GM12878 (cell line): ENCODE results near the gene FGGY. TPM values are rescaled to one million over a fixed set of nuclear protein-coding genes. Genes with fewer than 3 reads are reported as not detected.

ENCODE experiments used
- ATAC-seq: fragments of 200-7000 bp; cut with Tn5 transposase; 3 replicates; pipeline ENCODE4 v1.9.1; 2020; ENCODE audit warnings: mild to moderate bottlenecking, moderate library complexity
- BruUV-seq: library from RNA; stranded (reverse); fragments of 400-500 nt; replicated peaks from 2 replicates; lab custom pipeline; 2021; lab: Mats Ljungman, UMichigan
- CTCF ChIA-PET: fragments of 300-600 bp; sonication (Branson Sonifier 250); formaldehyde crosslinking; extraction: SDS; loops from one replicate; lab custom pipeline; 2021; ENCODE audit warnings: inconsistent platforms; lab: Yijun Ruan, JAX
- POLR2A ChIA-PET: fragments of 350-600 bp; formaldehyde crosslinking; extraction: SDS; loops from one replicate; lab custom pipeline; 2021; ENCODE audit warnings: inconsistent platforms; lab: Charles Lee
- RAD21 ChIA-PET: fragments of 300-600 bp; sonication (Branson Sonifier 250); formaldehyde crosslinking; loops from one replicate; lab custom pipeline; 2023; ENCODE audit warnings: antibody characterized with exemption; ENCODE audit not compliant: unreplicated experiment; lab: Charles Lee
- SMC1A ChIA-PET: fragments of 300-600 bp; sonication (Branson Sonifier 250); formaldehyde crosslinking; loops from one replicate; lab custom pipeline; 2023; ENCODE audit not compliant: unreplicated experiment, uncharacterized antibody; lab: Charles Lee
- DNase-seq: peaks from one replicate; pipeline ENCODE4 v3.0.0-alpha.2; 2011; ENCODE audit warnings: low read depth, low spot score
- FAIRE-seq: peaks from 3 replicates; lab custom pipeline; 2011; peaks lifted over from hg19 to GRCh38; lab: Jason Lieb, UNC
- H2AFZ ChIP-seq: 2 replicates; pipeline ENCODE4 v1.6.0; 2011; ENCODE audit warnings: low read depth, low read length, control low read depth; ENCODE audit not compliant: control insufficient read depth
- H3K27ac ChIP-seq: 2 replicates; pipeline ENCODE4 v1.5.1; 2011; ENCODE audit warnings: control low read depth; ENCODE audit not compliant: control insufficient read depth, insufficient read depth
- H3K27me3 ChIP-seq, 2 experiments: replicated peaks in 1 of 2; 2 replicates each; pipeline versions ENCODE4 v1.6.0 to v1.6.1; 2011; ENCODE audit warnings: low read length in 1 of 2; ENCODE audit not compliant: control insufficient read depth in 2 of 2, insufficient read depth in 2 of 2
- H3K36me3 ChIP-seq, 2 experiments: 2 replicates each; pipeline ENCODE4 v1.5.1; 2011; ENCODE audit warnings: low read length in 1 of 2; ENCODE audit not compliant: control insufficient read depth in 2 of 2, insufficient read depth in 2 of 2
- H3K4me1 ChIP-seq: 2 replicates; pipeline ENCODE4 v1.6.1; 2011; ENCODE audit warnings: mild to moderate bottlenecking, low read length, moderate library complexity, mixed read lengths; ENCODE audit not compliant: control insufficient read depth, insufficient read depth
- H3K4me2 ChIP-seq: 2 replicates; pipeline ENCODE4 v1.6.0; 2011; ENCODE audit warnings: control low read depth; ENCODE audit not compliant: control insufficient read depth, insufficient read depth
- H3K4me3 ChIP-seq: fragments of 200-600 bp; sonication (generic); 2 replicates; pipeline ENCODE4 v1.5.1; 2016
- H3K79me2 ChIP-seq: 2 replicates; pipeline ENCODE4 v1.6.0; 2011; ENCODE audit warnings: low read length; ENCODE audit not compliant: control insufficient read depth, insufficient read depth
- H3K9ac ChIP-seq: 2 replicates; pipeline ENCODE4 v1.8.0; 2011; ENCODE audit warnings: low read length, control low read depth, mixed read lengths; ENCODE audit not compliant: control insufficient read depth, insufficient read depth
- H3K9me3 ChIP-seq: replicated peaks from 3 replicates; pipeline ENCODE4 v1.5.1; 2011; ENCODE audit warnings: mild to moderate bottlenecking, low read length; ENCODE audit not compliant: control insufficient read depth, insufficient read depth
- H4K20me1 ChIP-seq: 2 replicates; pipeline ENCODE4 v1.6.0; 2011; ENCODE audit not compliant: control insufficient read depth, insufficient read depth
- ASH2L ChIP-seq: fragments of 300-600, 200-600 bp; sonication (generic); IDR thresholded peaks from 2 replicates; pipeline ENCODE4 v1.6.1; 2017; ENCODE audit warnings: low read depth, mild to moderate bottlenecking, borderline replicate concordance
- BHLHE40 ChIP-seq, 2 experiments: fragments of 450-650 bp in 1 of 2; IDR thresholded peaks; 2 replicates each; pipeline ENCODE4 v1.6.1; 2011 to 2017; ENCODE audit warnings: low read depth in 2 of 2, borderline replicate concordance in 1 of 2, improper control_type of control experiment in 1 of 2, low read length in 1 of 2, mild to moderate bottlenecking in 1 of 2
- CHD2 ChIP-seq: IDR thresholded peaks from 2 replicates; pipeline ENCODE4 v1.6.1; 2011; ENCODE audit warnings: low read depth, low read length, improper control_type of control experiment, borderline replicate concordance
- CTCF ChIP-seq, 3 experiments: IDR thresholded peaks in 2 of 3; conservative IDR thresholded peaks in 1 of 3; 2 replicates each; pipeline ENCODE4 v1.5.1; 2011; ENCODE audit warnings: low read depth in 3 of 3, low read length in 3 of 3, mild to moderate bottlenecking in 3 of 3, control low read depth in 2 of 3, moderate library complexity in 2 of 3, inconsistent platforms in 1 of 3, mixed read lengths in 1 of 3; ENCODE audit not compliant: control insufficient read depth in 2 of 3, insufficient read depth in 1 of 3; ENCODE audit errors: extremely low read depth in 1 of 3
- EED ChIP-seq: sonication (generic); IDR thresholded peaks from 2 replicates; pipeline ENCODE4 v1.6.1; 2016; ENCODE audit warnings: antibody characterized with exemption, low read depth
- FOXM1 ChIP-seq: IDR thresholded peaks from 2 replicates; pipeline ENCODE4 v1.6.1; 2012; ENCODE audit warnings: low read depth, mild to moderate bottlenecking, inconsistent platforms, low read length, moderate library complexity
- HDAC6 ChIP-seq: fragments of 200-600 bp; sonication (generic); IDR thresholded peaks from one replicate; pipeline ENCODE4 v1.8.0; 2017; ENCODE audit warnings: antibody characterized with exemption; ENCODE audit not compliant: unreplicated experiment
- HDGF ChIP-seq: fragments of 450-650 bp; IDR thresholded peaks from 2 replicates; pipeline ENCODE4 v1.6.1; 2016; ENCODE audit warnings: antibody characterized with exemption
- IKZF1 ChIP-seq: fragments of 450-650 bp; conservative IDR thresholded peaks from 2 replicates; pipeline ENCODE4 v1.6.1; 2017; ENCODE audit warnings: antibody characterized with exemption, mild to moderate bottlenecking
- MLLT1 ChIP-seq: fragments of 450-650 bp; IDR thresholded peaks from 2 replicates; pipeline ENCODE4 v1.6.1; 2016; ENCODE audit warnings: mild to moderate bottlenecking
- MTA2 ChIP-seq: fragments of 450-650 bp; IDR thresholded peaks from 2 replicates; pipeline ENCODE4 v1.6.1; 2016; ENCODE audit warnings: low read depth, mild to moderate bottlenecking, moderate library complexity
- NFIC ChIP-seq: IDR thresholded peaks from 2 replicates; pipeline ENCODE4 v1.6.1; 2012; ENCODE audit warnings: low read depth, mild to moderate bottlenecking, inconsistent platforms, low read length, moderate library complexity
- NFXL1 ChIP-seq: fragments of 450-650 bp; IDR thresholded peaks from 2 replicates; pipeline ENCODE4 v1.6.1; 2017; ENCODE audit warnings: antibody characterized with exemption, mild to moderate bottlenecking, borderline replicate concordance
- NRF1 ChIP-seq: conservative IDR thresholded peaks from 2 replicates; pipeline ENCODE4 v1.6.1; 2011; ENCODE audit warnings: mild to moderate bottlenecking, low read depth, low read length, improper control_type of control experiment
- POLR2AphosphoS5 ChIP-seq: IDR thresholded peaks from 2 replicates; pipeline ENCODE4 v1.6.1; 2011; ENCODE audit warnings: mild to moderate bottlenecking, low read length, inconsistent platforms
- SP1 ChIP-seq: IDR thresholded peaks from one replicate; pipeline ENCODE4 v1.6.1; 2011; ENCODE audit warnings: low read depth, low read length
- SUPT20H ChIP-seq: IDR thresholded peaks from 2 replicates; pipeline ENCODE4 v1.6.1; 2011; ENCODE audit warnings: low read depth, mild to moderate bottlenecking, low read length, moderate library complexity, borderline replicate concordance; ENCODE audit not compliant: control insufficient read depth
- ZNF592 ChIP-seq: fragments of 450-650 bp; IDR thresholded peaks from 2 replicates; pipeline ENCODE4 v1.6.1; 2017; ENCODE audit warnings: mild to moderate bottlenecking, moderate library complexity
- ZZZ3 ChIP-seq: IDR thresholded peaks from 2 replicates; pipeline ENCODE4 v1.6.1; 2011; ENCODE audit warnings: low read depth; ENCODE audit not compliant: control insufficient read depth, insufficient read length
- whole genome bisulfite sequencing: methylation state at CpG from one replicate; pipeline ENCODE4 v1.1.6; 2016; ENCODE audit warnings: low lambda C conversion rate; ENCODE audit not compliant: insufficient replicate concordance, insufficient coverage; ENCODE audit errors: missing lambda C conversion rate; 5-methylcytosine and 5-hydroxymethylcytosine counted together
- in situ Hi-C: fragments of 300-500 bp; cut with MboI; formaldehyde crosslinking; loops from 9 replicates; pipeline ENCODE4 v1.14.3; 2018; ENCODE audit warnings: mixed read lengths
- intact Hi-C: fragments of 100-400 bp; cut with micrococcal nuclease; formaldehyde crosslinking; loops from one replicate; pipeline ENCODE4 v1.14.2; 2022; ENCODE audit not compliant: unreplicated experiment
- polyA plus RNA-seq, 11 experiments: library from polyadenylated mRNA; depleted of rRNA in 4 of 11; unstranded in 6 of 11; stranded (reverse) in 5 of 11; fragments of >200 nt; fragmentation: Nextera tagmentation in 4 of 11; fragmentation: Illumina TruSeq in 1 of 11; extraction: Ambion mirVana in 4 of 11; extraction: Trizol in 1 of 11; gene quantifications; 1 replicate in 1 of 11; 2 replicates in 10 of 11; pipeline versions ENCODE4 v1.2.1 to v1.2.3, GENCODE V29; 2011 to 2016; ENCODE audit warnings: inconsistent platforms in 2 of 11, missing spikeins in 2 of 11, low read depth in 1 of 11
- total RNA-seq, 4 experiments: library from RNA; depleted of rRNA in 3 of 4; stranded (reverse); fragments of >200 nt in 3 of 4; fragmentation: Illumina TruSeq in 1 of 4; extraction: Trizol in 1 of 4; gene quantifications; 2 replicates each; pipeline versions ENCODE4 v1.2.1 to v1.2.3, GENCODE V29; 2013 to 2021

The FGGY gene
- total and polyA plus RNA-seq, 10 of the 15 experiments (the other 5 are each of a cell fraction or from before 2014, with no cell fraction given) = 6.2 to 11.9 (median 7.5) TPM

GRCh38 chr1:59541891-59542290, 245.0 kb downstream of the FGGY start:
- ChIA-PET SMC1A (no interaction called here), CTCF (no interaction called here), RAD21 (no interaction called here), POLR2A (no interaction called here)
- Histone ChIP-seq H3K36me3 (no peaks in the 10 kb centered on the region), H3K4me1 (no peaks in the 10 kb centered on the region), H4K20me1 (no peaks in the 10 kb centered on the region), H3K79me2 (no peaks in the 10 kb centered on the region), H3K27me3 (no peaks in the 10 kb centered on the region), H3K9me3 (no peaks in the 10 kb centered on the region), H3K4me3 (no peak overlapping the region), H3K9ac (no peak overlapping the region), H2AFZ (no peak overlapping the region), H3K27ac (no peak overlapping the region), H3K4me2 (no peak overlapping the region)
- no TSS peak for BruUV-seq
- TF ChIP-seq IKZF1 = no peak
- TF ChIP-seq BHLHE40 (IDR thresholded peaks at IDR 0.05; ENCODE audit: borderline replicate concordance in 1 of 2, low read depth in 2 of 2, low read length in 1 of 2) = no peak
- TF ChIP-seq MTA2 = no peak
- TF ChIP-seq POLR2AphosphoS5 = no peak
- no peak for TF ChIP-seq NFIC
- TF ChIP-seq NRF1 = no peak
- TF ChIP-seq CTCF (IDR thresholded peaks at IDR 0.05 in 2 of 3, conservative IDR thresholded peaks at IDR 0.05 in 1 of 3; ENCODE audit: control insufficient read depth in 2 of 3, extremely low read depth in 1 of 3, insufficient read depth in 1 of 3, low read depth in 3 of 3, low read length in 3 of 3) = no peak
- no peak for TF ChIP-seq CHD2
- no peak for TF ChIP-seq MLLT1
- no peak for TF ChIP-seq NFXL1
- TF ChIP-seq HDGF = no peak
- no peak for TF ChIP-seq SUPT20H
- TF ChIP-seq ASH2L = no peak
- TF ChIP-seq ZZZ3 = no peak
- TF ChIP-seq FOXM1 = no peak
- no peak for TF ChIP-seq SP1
- TF ChIP-seq ZNF592 = no peak
- TF ChIP-seq EED = no peak
- TF ChIP-seq HDAC6 = no peak
- intact Hi-C loops = no loop called here
- 97% methylated on average over 3 of the region's 3 CpGs for WGBS
- FAIRE-seq (no peak), DNase-seq (no peak), ATAC-seq (no peak)
- in situ Hi-C loops = no loop called here
